Transverse colon (tissue), 4 donors: Measurements from ENCODE around the gene ATXN2. TPM values are rescaled to one million over a fixed set of nuclear protein-coding genes. Genes with fewer than 3 reads are reported as not detected.
"Not testable (repeated sequence)": the region's sequence is repeated elsewhere in the genome, so short reads cannot be mapped to it uniquely, and the experiment has no call there.

Experiments used
- DNase-seq: peaks from one replicate; pipeline ENCODE4 v3.0.0-alpha.2; 2019
- H3K27ac ChIP-seq, 4 donors: fragments of 200-600 bp; sonication (generic); 2 replicates each; pipeline ENCODE4 v1.5.1; 2016 to 2018; ENCODE audit warnings: inconsistent platforms in 4 of 4
- H3K27me3 ChIP-seq: fragments of 200-600 bp; sonication (generic); 2 replicates; pipeline ENCODE4 v1.5.1; 2017; ENCODE audit warnings: inconsistent platforms
- H3K36me3 ChIP-seq, 4 donors: fragments of 200-600 bp; sonication (generic); 2 replicates each; pipeline ENCODE4 v1.5.1; 2017 to 2019; ENCODE audit warnings: inconsistent platforms in 4 of 4
- H3K4me1 ChIP-seq, 4 donors: fragments of 200-600 bp; sonication (generic); 2 replicates each; pipeline ENCODE4 v1.5.1; 2017 to 2020; ENCODE audit warnings: inconsistent platforms in 4 of 4
- H3K4me3 ChIP-seq, 4 donors: fragments of 200-600 bp; sonication (generic); 1 replicate in 1 of 4; 2 replicates in 3 of 4; pipeline versions ENCODE4 v1.5.1 to v1.6.1; 2017 to 2019; ENCODE audit warnings: inconsistent platforms in 4 of 4
- H3K9me3 ChIP-seq, 2 donors: fragments of 200-600 bp; sonication (generic); 2 replicates each; pipeline ENCODE4 v1.5.1; 2017 to 2019; ENCODE audit warnings: inconsistent platforms in 2 of 2
- CTCF ChIP-seq, 5 experiments: fragments of 200-600 bp in 3 of 5; fragments of 450-650 bp in 2 of 5; sonication (generic) in 3 of 5; IDR thresholded peaks; 1 replicate in 2 of 5; 2 replicates in 3 of 5; pipeline ENCODE4 v1.5.1; 2016 to 2017; ENCODE audit warnings: antibody characterized with exemption in 5 of 5, inconsistent platforms in 3 of 5, mild to moderate bottlenecking in 2 of 5, moderate library complexity in 1 of 5
- EP300 ChIP-seq: sonication (generic); formaldehyde crosslinking; IDR thresholded peaks from one replicate; pipeline ENCODE4 v1.6.1; 2017; ENCODE audit warnings: antibody characterized with exemption, low read depth
- POLR2A ChIP-seq: fragments of 450-650 bp; IDR thresholded peaks from one replicate; pipeline ENCODE4 v1.6.1; 2016; ENCODE audit warnings: antibody characterized with exemption, mild to moderate bottlenecking, moderate library complexity
- POLR2AphosphoS5 ChIP-seq, 3 donors: sonication (generic); formaldehyde crosslinking; IDR thresholded peaks; one replicate each; pipeline ENCODE4 v1.6.1; 2016; ENCODE audit warnings: antibody characterized with exemption in 3 of 3
- WGBS, 2 donors: methylation state at CpG; one replicate each; pipeline ENCODE4 v1.1.5; 2018; ENCODE audit warnings: low coverage in 1 of 2; 5-methylcytosine and 5-hydroxymethylcytosine counted together
- in situ Hi-C, 4 donors: fragments of 200-750 bp; cut with MboI; loops; one replicate each; pipeline versions ENCODE4 v1.15.0 to v1.15.1; 2017; ENCODE audit warnings: low sequenced_read_pairs in 3 of 4, low pct_ligation_motif_present in 1 of 4, low pct_unique_long_range_greater_than_20kb in 1 of 4
- intact Hi-C: fragments of 100-400 bp; cut with DNase I; formaldehyde crosslinking; loops from one replicate; pipeline ENCODE4 v1.15.1; 2023; ENCODE audit warnings: low total_unique reads
- total RNA-seq, 4 donors: library from RNA; depleted of rRNA; stranded (reverse); fragments of >200 nt; gene quantifications; one replicate each; pipeline ENCODE4 v1.1.0, GENCODE V29; 2016

Gene ATXN2
- total RNA-seq, 4 donors from 2014 or later = 50.2 to 95.5 (median 83.2) TPM

DNA sequence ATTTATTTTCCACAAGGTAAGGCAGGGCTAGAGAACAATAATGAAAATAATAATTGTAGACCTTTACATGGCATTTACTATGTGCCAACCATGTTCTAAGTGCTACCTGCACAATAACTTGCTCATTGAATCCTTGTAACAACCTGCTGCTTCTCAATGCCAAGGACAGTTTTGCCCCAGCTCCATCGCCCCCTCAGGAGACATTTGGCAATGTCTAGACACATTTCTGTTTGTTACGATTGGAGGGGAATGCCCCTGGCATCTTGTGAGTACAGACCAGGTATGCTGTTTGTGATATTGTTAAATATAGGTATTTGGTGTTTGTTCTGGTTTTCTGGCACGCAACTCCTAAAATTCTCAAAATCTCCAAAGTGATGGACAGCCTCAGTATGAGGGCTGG is 8.1 kb upstream of the ATXN2 start:
- WGBS, 2 donors = 73 to 89% methylated on average over 1 to 3 of the region's 3 CpGs
- no peak for DNase-seq
- H3K9me3 ChIP-seq = no peaks in the 10 kb centered on the region
- TF ChIP-seq POLR2AphosphoS5 (IDR thresholded peaks at IDR 0.05) (no peak), EP300 (no peak), POLR2A (no peak), CTCF (IDR thresholded peaks at IDR 0.05) (no peak)
- no peak overlapping the region for H3K4me3 ChIP-seq
- H3K36me3 ChIP-seq = no peaks in the 10 kb centered on the region
- no peak overlapping the region for H3K27ac ChIP-seq
- no peaks in the 10 kb centered on the region for H3K4me1 ChIP-seq
- no peaks in the 10 kb centered on the region for H3K27me3 ChIP-seq
- in situ Hi-C loops (no loop called here), intact Hi-C loops (no loop called here)

- no peak overlapping the region for H3K4me3 ChIP-seq
- no peak for TF ChIP-seq POLR2A
- no peak for TF ChIP-seq EP300
- TF ChIP-seq POLR2AphosphoS5 (IDR thresholded peaks at IDR 0.05) = no peak
- no peak for TF ChIP-seq CTCF (IDR thresholded peaks at IDR 0.05)
- H3K9me3 ChIP-seq = no peaks in the 10 kb centered on the region
- 60 to 83% methylated on average over 1 to 3 of the region's 3 CpGs for WGBS, 2 donors
- H3K4me1 ChIP-seq = no peaks in the 10 kb centered on the region
- intact Hi-C loops (no loop called here), in situ Hi-C loops (no loop called here)
- H3K36me3 ChIP-seq = no peaks in the 10 kb centered on the region
- H3K27me3 ChIP-seq = no peaks in the 10 kb centered on the region
- no peak overlapping the region for H3K27ac ChIP-seq
- no peak for DNase-seq
Measured at GRCh38 chr12:111606767-111607230, 7.7 kb upstream of the ATXN2 start.

DNA sequence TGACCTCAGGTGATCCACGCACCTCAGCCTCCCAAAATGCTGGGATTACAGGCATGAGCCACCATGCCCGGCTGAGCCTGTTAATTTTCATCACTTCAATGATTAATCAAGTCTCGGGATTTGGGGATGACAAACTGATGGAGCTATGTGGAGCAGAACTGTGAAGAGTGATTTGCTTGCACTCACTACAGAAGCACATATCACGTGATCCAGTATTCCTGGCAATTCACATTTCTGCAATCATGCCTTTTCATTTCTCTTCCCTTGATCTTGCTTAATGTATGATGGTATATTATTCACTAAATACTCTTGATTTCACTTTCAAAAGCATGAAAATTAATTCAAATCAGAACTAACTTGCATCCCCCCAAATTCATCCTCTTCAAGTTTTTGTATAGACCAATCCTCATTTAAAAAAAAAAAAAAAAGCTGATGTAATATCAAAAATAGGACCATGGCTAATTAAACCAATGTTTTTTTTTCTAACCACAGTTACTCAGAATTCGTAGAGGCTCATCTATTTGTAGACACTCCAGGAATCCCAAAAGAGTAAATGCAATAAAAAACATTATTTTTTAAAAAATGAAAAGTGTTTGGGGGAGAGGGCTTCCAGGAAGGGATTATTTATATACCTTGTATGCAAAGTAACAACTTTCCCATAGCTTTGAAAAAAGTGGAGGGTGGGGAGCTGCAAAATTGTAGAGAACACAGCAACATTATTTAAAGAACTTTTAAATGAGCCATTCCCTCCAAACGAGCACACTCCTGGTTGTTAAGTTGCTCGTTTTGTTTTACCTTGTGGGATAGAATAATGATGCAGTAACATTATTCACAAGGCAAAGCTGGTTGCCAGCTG is 7.0 kb upstream of the ATXN2 start:
- in situ Hi-C loops (no loop called here), intact Hi-C loops (no loop called here)
- Histone ChIP-seq H3K9me3 (no peaks in the 10 kb centered on the region), H3K4me1 (no peaks in the 10 kb centered on the region), H3K27ac (no peak overlapping the region), H3K36me3 (no peaks in the 10 kb centered on the region), H3K4me3 (no peak overlapping the region), H3K27me3 (no peaks in the 10 kb centered on the region)
- TF ChIP-seq CTCF (IDR thresholded peaks at IDR 0.05) (no peak), POLR2A (no peak), EP300 (no peak), POLR2AphosphoS5 (IDR thresholded peaks at IDR 0.05) (no peak)
- WGBS, 2 donors = 68 to 81% methylated on average over 4 to 7 of the region's 7 CpGs
- DNase-seq = no peak

DNA sequence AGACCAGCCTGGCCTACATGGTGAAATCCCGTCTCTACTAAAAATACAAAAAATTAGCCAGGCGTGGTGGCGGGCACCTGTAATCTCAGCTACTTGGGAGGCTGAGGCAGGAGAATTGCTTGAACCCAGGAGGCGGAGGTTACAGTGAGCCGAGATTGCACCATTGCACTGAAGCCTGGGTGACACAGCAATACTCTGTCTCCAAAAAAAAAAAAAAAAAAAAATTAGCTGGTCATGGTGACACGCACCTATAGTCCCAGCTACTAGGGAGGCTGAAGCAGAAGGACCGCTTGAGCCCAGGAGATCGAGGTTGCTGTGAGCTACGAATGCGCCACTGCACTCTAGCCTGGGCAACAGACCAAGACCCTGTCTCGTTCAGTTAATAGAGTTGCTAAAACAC is 3.7 kb upstream of the ATXN2 start:
- DNase-seq, H3K4me3 ChIP-seq, H3K36me3 ChIP-seq, intact Hi-C loops, H3K27me3 ChIP-seq, in situ Hi-C loops, H3K27ac ChIP-seq, H3K9me3 ChIP-seq: not testable (repeated sequence)
- H3K4me1 ChIP-seq = peaks cover 0 to 13% (median 6%) of the 10 kb centered on the region in 4 donors
- WGBS, 2 donors = 92 to 99% methylated on average over 11 of the region's 11 CpGs

DNA sequence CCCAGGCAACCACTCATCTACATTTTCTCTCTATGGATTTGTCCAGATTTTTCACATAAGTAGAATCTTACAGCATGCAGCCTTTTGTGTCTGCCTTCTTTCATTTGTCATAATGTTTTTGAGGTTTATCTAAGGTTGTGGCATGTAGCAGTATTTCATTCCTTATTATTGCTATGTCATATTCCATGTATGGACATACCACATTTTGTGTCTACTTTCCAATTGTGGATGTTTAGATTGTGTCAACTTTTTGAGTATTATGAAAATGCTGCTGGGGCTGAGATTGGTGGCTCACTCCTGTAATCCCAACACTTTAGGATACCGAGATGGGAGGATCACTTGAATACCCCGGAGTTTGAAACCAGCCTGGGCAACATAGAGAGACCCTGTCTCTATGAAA is 3.2 kb upstream of the ATXN2 start:
- Histone ChIP-seq H3K27ac (no peak overlapping the region), H3K9me3 (no peaks in the 10 kb centered on the region), H3K27me3 (no peaks in the 10 kb centered on the region), H3K4me3 (no peak overlapping the region), H3K36me3 (no peaks in the 10 kb centered on the region), H3K4me1 (peaks cover 0 to 13% (median 8%) of the 10 kb centered on the region in 4 donors)
- in situ Hi-C loops = no loop called here
- TF ChIP-seq EP300 (no peak), POLR2AphosphoS5 (IDR thresholded peaks at IDR 0.05) (no peak)
- 96 to 100% methylated on average over 1 to 2 of the region's 2 CpGs for WGBS, 2 donors
- no peak for DNase-seq
- intact Hi-C loops = no loop called here

GRCh38 chr12:111600986-111601385 is 1.9 kb upstream of the ATXN2 start:
- 90 to 92% methylated on average over 8 to 12 of the region's 12 CpGs for WGBS, 2 donors
- H3K9me3 ChIP-seq, intact Hi-C loops, in situ Hi-C loops, H3K27me3 ChIP-seq, H3K36me3 ChIP-seq, H3K4me3 ChIP-seq, DNase-seq: not testable (repeated sequence)
- Histone ChIP-seq H3K4me1 (peaks cover 0 to 26% (median 21%) of the 10 kb centered on the region in 4 donors), H3K27ac (peak overlapping the region; percentile 98 to 100 (median 98))
